GM19238 (cell line): ENCODE data around the gene ZNRD2.
"Not testable (repeated sequence)": the region's sequence is repeated elsewhere in the genome, so short reads cannot be mapped to it uniquely, and the experiment has no call there.

ENCODE experiments used
- DNase-seq: peaks from one replicate; pipeline ENCODE4 v3.0.0; 2011; ENCODE audit warnings: low spot score; ENCODE audit not compliant: insufficient read length

ZNRD2 gene

DNA sequence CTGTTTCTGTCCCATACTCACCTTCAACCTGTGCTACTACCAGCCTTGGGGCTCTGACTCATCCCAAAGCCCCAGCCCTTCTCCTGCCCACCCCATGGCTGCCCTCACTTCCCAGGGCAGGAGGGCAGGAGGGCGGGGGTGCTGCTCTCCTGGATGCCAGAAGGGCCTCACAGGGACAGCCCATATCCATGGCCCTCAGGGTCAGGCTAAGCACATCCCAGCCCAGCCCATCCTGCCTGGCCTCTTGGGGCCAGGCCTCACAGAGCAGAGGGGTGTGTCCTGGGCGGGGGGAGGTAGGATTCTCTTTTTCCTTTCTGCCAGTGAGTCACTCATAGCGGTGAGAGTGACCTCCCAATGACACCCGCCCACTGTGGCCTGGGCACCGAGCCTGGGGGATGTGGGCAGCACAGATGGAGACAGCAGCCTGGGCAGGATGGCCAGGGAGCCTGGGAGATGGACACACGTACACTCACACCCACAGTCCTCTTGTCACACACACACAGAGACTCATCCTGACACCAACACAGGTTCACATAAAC lies 14.5 kb upstream of the ZNRD2 start:
- no peak for DNase-seq

DNA sequence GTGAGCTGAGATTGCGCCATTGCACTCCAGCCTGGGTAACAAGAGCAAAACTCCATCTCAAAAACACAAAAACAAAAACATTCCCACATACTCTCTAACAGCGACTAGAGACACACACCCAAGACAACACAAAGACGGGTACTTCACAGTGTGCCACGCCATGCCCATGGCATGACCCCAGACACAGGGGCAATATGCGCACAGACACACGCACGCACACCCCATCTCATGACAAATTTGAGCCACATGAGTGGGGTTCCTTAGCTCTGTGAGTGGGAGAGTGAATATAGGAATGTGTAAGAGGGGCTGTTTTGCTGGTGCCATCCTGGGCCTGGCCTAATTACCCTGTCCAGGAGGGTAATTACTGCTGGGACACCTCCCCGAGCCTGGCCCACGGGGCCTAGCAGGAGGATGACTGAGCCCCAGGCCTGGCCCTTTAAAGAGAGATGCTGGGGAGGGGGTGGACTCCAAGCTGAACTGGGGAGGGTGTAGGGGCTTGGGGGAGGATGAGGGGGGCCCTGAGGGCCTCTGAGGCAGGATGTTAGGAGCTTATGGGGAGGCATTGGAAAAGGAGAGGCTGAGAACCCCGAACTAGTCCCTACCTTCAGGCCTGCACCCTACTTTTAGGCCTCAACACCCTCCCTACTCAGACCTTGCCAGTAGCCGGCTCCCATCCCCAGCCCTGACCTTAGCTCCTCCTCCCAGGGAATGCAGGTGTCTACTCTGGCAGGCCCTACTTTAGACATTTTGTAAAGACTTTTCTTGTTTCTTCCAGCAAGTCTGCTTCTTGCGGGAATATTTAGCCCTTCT lies 13.6 kb upstream of the ZNRD2 start:
- DNase-seq = no peak

DNA sequence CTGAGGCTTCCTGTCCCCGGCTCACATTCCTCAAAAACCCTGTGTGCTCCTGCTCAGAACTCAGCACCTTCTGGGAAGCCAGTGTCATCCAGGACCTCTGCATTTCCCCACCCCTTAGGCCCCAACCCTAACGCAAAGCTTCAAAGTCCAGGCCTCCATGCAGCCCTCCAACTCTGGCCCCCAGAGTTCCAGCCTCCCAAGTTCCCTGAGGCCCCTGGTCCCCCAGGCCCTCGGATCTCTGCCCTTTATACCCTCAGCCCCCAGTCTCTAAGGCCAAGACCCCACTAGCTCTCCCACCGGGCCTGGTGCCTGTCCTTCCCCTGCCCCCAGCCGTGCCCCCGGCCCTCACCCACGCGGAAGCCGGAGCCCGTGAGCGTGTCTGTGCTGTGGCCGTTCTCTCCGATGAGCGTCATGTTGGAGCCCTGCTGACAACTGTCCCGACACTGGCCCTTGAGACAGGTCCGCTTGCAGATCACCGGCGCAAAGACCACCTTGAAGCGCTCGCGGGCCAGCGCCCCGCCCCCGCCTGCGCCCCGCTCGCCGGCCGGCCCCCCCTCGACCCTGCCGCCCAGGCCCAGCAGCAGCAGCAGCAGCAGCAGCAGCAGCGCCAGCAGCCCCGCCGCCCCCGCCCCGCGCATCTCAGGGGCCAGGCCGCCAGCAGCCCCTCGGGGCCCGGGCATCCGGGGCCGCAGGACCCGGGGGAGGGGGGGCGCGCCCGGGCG lies 12.8 kb upstream of the ZNRD2 start:
- DNase-seq = no peak

DNA sequence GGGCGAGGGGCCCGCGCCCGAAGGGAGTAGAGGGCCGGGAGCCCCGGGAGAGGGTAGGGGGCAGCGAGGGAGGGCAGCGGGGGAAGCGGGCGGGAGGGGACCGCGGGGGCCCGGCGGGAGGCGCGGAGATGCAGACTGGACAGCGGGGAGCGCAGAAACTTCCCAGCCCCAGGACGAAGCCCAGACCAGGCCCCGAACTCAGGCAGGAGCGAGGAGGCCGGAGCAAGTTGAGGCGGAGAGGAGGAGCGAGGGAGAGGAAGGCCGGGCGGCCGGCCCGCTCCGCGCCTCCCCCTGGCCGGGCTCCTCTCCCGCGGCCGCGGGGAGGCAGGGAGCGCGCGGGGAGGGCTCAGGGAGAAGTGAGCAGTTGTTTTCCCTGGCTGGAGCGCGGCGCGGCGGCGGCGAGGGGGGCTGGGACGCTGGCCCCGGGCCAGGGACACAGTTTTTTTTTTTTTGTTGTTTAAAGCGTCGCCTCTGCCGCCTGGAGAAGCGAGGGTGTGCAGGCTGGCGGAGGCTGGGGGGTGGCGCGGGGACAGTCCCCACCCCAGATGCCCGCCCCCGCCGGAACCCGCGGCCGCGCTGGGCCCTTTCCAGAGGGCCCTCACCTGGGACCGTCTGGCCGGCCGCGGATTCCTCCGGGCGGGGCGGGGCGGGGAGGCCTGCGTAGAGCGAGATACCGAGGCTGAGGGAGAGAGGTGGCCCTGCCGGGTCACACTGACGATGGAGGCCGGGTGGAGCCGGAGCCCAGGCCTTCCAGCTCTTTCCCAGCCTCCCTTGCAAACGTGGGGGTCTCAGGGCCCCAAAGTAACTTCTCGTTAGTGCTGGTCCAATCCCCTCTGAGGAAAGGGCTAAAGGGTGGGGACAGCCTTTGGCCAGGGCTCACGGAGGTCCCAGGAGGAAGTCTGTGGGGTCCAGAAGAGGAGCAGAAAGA lies 12.0 kb upstream of the ZNRD2 start, which contains the start of gene LTBP3:
Gene LTBP3 (minus strand): TSS at position 358 of the 928 bp plus-strand sequence. CDS start 400 bp downstream, outside the sequence.
- peak; percentile 73 for DNase-seq

DNA sequence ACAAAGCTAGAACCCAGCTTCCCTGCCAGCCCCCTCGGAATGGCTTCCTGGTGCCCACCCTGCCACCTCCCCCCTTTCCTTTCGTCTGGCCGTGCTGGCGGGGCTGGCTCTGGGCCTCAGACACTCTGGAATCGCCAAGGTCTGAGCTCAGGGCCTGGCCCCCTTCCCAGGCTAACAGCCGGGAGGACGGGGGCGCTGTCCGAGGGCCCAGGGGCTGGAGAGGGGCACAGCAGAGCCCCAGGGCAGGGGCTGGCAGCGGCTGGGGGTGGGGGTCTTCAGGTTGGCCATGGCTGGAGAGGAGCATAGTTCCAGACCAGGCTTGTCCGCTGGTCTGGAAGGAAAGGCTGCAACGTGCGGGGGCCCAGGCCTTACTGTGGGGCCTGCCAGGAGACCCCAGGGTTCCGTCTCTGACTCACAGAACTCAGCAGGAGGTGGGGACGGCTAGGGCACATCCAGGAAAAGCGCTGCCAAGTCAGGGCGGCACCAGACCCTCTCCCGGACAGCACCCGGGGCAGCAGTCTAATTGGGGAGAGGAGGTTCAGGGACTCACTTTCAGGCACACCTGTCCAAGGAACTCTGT lies 11.3 kb upstream of the ZNRD2 start:
- no peak for DNase-seq

DNA sequence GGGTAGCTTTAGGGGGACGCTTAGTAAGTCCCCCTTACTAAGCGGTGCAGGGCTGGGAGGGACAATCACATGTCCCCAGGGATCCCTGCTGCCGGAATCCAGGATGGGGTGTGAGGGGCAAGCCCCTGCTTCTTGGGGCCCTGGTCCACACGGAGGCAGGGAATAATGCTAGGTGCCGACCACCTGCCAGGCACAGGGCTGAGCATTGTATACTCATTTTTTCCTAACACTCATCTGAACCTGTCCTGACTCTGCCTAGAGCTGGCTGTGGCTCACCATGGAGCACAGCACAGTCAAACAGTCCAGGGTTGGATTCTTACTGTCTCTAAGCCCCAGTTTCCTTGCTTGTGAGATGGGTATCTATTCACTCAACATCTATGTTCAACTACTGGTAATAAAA lies 10.7 kb upstream of the ZNRD2 start:
- DNase-seq = no peak

DNA sequence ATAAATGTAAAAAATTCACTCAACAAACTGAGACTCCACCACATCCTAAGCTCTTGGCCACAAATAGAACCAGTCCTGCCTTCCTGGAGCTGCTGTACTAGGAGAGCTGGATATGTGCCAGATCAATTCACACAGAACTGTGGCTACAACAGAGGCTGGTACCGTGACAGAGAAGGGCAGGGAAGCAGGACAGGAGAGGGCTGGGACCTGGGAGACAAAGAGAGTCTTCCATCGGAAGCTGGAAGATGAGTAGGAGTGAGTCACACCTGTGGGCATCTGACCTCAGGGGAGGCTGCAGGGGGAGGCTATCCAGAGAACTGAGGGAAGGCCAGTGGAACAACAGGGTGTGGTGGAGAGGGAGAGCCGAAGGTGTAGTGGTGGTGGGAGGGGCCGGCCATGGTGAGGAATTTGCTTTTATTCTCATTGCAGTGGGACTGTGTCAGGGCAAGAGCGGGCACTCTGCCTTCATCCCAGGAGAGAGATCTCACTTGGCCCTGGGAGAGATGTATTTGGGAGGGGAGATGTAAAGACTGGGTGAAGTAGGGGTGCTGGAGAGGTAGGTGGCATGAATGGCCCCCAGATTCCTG lies 10.2 kb upstream of the ZNRD2 start:
- DNase-seq = no peak

DNA sequence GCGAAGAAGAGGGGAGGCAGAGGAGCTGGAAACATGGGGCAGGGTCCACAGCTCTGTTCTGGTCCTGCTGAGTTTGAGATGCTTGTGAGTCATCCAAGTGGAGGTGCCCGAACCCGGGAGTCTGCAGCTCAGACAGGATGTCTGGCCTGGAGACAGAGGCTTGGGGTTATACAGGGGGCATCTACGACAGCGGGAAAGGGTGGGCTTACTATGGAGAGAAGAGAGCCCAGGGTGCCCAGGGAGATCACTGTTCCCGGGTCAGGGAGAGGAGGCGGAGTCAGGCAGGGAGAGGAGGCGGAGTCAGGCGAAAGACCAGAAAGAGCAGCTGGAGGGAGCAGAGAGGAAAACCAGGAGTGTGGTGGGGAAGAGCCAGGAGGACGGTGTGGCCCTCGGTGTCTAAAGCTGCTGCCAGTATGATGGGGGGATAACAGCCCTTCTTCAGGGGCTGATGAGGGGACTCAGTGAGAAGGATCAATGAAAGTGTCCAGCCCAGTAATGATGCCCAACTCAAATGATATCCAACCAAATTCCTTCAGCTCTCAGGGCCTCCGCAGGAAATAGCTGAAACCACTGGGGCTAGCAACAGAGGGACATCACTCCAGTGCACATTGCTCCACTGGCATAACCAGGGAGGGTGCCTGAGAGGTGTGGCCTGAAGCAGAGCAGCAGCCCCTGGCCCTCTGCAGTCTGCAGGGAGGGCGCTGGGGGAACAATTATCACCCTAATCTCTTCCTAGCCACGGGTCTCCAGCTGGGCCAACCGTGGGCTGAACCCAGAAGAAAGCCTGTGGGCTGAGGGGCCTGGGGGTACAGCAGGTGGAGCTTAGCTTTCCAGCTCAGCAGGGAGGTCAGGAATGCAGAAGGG lies 9.5 kb upstream of the ZNRD2 start:
- DNase-seq = no peak

DNA sequence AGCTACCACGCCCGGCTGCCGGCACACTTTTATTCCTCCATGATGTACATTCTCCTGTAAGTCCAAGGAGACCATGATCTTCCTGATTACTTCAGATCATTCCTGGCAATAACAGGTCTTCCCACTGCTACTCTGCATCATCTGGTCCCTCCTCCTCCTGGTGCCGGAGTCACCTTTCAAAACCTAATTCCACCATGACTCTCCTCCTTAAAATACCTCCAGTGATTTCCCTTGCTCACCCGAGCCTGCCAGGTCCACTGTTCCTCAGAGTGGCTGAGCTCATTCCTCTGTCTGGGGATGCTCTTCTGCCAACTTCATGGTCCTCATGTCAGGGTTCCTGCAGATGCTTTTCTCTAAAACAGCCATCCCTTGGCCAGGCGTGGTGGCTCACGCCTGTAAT lies 8.3 kb upstream of the ZNRD2 start:
- no peak for DNase-seq

DNA sequence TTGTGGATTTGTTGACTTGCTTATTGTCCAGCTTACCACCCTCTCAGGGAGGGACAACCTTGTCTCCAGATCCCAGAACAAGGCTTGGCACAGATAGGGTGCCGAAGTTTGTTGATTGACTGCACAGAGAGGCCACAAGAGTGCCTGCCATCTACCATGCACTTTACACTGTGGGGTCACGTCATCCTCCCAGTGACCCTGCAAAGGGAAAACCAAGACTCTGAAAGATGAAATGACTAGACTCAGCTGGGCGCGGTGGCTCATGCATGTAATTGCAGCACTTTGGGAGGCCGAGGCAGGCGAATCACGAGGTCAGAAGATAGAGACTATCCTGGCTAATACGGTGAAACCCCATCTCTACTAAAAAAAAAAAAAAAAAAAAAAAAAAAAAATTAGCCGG lies 7.5 kb upstream of the ZNRD2 start:
- DNase-seq = no peak

DNA sequence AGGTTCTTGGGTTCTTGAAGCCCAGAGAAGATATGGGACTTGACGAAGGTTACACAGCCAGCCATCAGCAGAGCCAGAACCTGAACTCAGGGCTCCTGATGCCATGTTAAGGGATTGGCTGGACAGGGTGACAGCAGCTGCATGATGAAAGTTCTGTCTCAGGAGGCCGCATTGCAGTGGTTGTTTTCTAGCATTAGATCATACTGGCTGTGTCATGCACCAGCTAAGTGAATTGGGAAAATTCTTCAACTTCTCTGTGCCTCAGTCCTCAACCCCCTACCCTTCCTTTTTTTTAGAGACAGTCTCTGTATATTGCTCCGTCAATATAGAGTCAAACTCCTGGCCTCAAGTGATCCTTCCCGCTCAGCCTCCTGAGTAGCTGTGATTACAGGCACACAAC lies 6.7 kb upstream of the ZNRD2 start:
- no peak for DNase-seq

DNA sequence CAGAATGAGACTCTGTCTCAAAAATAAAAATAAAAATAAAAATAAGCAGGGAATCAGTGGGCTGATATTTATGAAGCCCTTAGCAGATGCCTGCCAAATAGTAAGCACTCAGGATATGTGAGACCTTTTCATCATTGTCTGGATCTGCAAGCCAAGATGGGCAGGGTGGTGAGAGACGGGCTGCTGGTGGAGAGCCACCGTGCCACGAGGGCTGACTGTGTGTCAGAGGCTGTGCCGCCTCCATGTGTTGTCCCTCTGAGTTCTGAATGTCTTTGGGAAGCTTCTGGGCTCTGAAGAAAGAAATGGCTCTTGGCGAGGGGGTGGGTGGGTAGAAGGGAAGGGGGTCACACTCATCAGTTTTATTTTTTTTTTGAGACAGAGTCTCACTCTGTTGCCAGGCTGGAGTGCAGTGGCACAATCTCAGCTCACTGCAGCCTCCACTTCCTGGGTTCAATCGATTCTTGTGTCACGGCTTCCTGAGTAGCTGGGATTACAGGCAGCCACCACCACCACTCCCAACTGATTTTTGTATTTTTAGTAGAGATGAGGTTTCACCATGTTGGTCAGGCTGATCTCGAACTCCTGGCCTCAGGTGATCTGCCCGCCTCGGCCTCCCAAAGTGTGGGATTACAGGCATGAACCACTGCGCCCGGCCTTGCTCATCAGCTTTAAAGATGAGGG lies 5.3 kb upstream of the ZNRD2 start:
- not testable (repeated sequence) for DNase-seq

DNA sequence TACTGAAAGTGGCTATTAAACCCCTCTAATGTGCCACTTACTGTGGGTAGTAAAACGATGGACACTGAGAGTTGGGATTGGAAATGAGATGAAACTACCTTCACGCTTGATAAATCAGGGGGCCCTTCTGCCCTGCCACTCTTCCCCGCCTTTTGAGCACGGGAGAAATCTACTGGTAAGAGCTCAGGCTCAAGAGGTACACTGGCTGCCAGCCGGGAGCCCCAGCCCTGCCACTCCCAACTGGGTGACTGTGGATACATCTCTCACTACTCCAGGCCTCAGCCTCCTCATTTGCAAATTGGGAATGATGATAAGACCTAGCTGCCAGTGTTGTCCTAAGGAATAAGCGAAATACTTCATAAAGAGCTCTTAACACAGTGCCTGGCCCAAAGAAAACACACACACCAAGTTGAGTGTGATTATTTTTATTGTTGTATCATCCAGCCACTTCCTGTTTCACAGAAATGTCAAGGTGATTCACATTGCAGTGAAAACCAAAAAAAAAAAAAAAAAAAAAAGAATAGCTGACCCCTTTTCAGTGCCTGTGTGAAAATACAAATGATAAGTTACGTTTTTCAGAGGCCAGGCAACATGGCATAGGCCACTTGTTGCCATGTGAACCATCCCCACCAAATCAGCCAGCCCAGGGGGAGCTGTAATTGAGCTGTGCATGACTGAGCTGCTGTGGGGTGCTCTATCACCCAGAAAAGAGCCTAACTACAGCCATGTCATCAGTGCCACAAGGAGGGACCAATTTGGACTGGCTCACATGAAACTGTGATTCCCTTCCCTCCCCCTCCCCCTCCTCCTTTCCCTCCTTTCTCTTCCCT lies 4.4 kb upstream of the ZNRD2 start:
- no peak for DNase-seq

DNA sequence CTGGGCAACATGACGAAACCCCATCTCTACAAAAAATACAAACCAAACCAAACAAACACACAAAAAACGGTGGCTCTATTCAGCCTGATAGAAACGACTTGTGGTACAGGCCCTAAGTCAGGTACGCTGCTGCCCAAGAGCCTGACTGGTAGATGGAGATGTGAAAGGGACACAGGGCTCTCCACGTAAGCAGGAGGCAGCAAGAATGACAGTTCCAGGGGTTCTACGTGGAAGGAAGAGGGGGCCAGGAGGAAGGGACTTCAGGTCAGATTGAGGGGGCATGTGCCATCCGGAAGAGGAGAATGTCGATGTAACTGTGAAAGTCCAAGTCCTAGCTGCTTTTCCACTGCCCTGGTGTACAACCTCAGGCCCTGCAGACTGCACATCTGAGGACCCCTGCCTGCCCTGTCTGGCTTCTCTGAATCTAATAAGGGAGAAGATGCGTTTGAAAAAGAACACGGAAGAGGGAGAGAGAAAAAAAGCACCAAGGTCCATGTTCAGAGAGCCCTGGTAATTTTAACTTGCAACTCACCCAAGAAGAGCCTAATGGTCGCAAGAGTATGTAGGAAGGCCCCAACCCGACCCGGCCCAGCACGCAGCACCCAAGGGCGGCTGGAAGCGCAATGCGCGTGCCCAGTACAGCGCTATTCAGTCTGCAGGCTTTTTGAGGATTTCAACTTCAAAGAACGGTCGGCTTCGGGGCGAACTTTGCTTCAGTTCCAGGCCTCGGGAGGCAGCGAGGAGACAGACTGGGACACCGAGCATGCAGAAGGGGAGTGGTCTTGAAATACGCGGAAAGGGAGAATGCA lies 909 bp upstream of the ZNRD2 start:
- no peak for DNase-seq

DNA sequence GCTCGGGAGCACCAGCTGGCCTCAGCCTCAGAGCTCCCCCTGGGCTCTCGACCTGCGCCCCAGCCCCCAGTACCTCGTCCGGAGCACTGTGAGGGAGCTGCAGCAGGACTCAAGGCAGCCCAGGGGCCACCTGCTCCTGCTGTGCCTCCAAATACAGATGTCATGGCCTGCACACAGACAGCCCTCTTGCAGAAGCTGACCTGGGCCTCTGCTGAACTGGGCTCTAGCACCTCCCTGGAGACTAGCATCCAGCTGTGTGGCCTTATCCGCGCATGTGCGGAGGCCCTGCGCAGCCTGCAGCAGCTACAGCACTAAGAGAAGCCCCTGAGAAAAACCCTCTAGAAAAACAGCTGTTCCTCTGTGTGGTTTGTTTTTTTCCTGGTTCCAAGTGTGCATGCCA lies 1.1 kb downstream of the ZNRD2 start:
- no peak for DNase-seq

DNA sequence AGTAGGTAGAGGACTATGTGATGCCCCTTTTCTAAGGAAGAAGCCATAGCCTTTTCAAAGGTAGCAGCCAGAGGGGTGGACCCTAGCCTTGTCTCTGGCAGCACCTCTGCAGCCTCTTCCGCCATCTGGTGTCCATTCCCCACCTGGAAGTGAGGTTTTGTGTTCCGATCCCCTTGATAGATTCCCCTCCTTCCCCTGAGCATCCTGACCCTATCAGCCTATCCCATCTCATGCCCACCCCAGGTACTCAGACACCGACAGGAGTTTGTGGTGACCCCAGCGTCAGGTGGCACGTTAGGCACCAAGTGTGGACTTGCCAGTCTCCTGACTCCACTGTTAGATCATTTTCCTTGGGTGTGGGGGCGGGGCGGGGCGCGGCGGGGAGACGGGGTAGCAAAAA lies 1.7 kb downstream of the ZNRD2 start:
- no peak for DNase-seq

DNA sequence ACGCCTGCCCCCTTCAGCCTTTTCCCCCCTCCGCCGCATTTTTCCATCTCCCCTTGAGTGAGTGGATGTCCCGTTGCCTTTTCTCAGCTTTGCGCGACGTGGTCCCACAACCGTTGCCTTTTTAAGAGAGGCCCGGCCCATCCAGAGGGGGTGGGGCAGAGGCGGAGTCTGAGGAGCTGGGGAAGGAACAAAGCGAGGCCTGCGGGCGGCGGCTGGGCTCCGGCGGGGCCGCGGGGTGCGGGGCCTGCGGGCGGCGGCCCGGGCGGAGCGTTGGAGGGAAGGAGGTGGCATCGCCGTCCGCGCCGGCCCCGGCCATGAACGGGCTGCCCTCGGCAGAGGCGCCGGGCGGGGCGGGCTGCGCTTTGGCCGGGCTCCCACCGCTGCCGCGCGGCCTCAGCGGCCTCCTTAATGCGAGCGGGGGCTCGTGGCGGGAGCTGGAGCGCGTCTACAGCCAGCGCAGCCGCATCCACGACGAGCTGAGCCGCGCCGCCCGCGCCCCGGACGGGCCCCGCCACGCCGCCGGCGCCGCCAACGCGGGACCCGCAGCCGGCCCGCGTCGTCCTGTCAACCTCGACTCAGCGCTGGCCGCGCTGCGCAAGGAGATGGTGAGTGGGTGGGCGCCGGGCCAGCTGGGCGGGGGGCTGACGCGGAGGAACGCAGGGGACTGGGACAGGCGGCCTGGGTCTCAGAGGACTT lies 2.2 kb downstream of the ZNRD2 start, which contains the start of gene FAM89B:
Gene FAM89B (plus strand): TSS at position 183 of the 696 bp plus-strand sequence. CDS start 132 bp downstream, at position 315.
- DNase-seq = peak; percentile 83
